MM.1S (cell line): Measurements from ENCODE around the gene EIF3F.
A peak's percentile ranks its signal among the peaks of the same experiment; 100 is the strongest.
"Not testable (repeated sequence)": the region's sequence is repeated elsewhere in the genome, so short reads cannot be mapped to it uniquely, and the experiment has no call there.

Experiments used
- DNase-seq: peaks from one replicate; pipeline ENCODE4 v3.0.0-alpha.2; 2015
- H2AFZ ChIP-seq: fragments of 300-600 bp; sonication (generic); 2 replicates; pipeline ENCODE4 v1.6.0; 2016; ENCODE audit warnings: antibody characterized with exemption, low read length
- H3F3A ChIP-seq: fragments of 300-600 bp; sonication (generic); 2 replicates; pipeline ENCODE4 v1.6.1; 2016; ENCODE audit warnings: mild to moderate bottlenecking, antibody characterized with exemption, low read length, moderate library complexity, mixed read lengths; ENCODE audit not compliant: insufficient read depth
- H3K27ac ChIP-seq: fragments of 300-600 bp; sonication (generic); 2 replicates; pipeline ENCODE4 v1.5.1; 2016; ENCODE audit warnings: mild to moderate bottlenecking, low read length
- H3K27me3 ChIP-seq: fragments of 300-600 bp; sonication (generic); replicated peaks from 2 replicates; pipeline ENCODE4 v1.6.0; 2016; ENCODE audit warnings: low read length; ENCODE audit not compliant: insufficient read depth
- H3K36me3 ChIP-seq: fragments of 300-600 bp; sonication (generic); replicated peaks from 2 replicates; pipeline ENCODE4 v1.6.1; 2016; ENCODE audit warnings: mild to moderate bottlenecking, low read length, mixed read lengths; ENCODE audit not compliant: insufficient read depth
- H3K4me1 ChIP-seq: fragments of 300-600 bp; sonication (generic); 2 replicates; pipeline ENCODE4 v1.6.1; 2016; ENCODE audit warnings: low read length, mixed read lengths
- H3K4me2 ChIP-seq: fragments of 300-600 bp; sonication (generic); 2 replicates; pipeline ENCODE4 v1.6.0; 2016; ENCODE audit warnings: low read depth, low read length
- H3K4me3 ChIP-seq: fragments of 300-600 bp; sonication (generic); 2 replicates; pipeline ENCODE4 v1.5.1; 2016; ENCODE audit warnings: low read length, mixed read lengths
- H3K79me2 ChIP-seq: fragments of 300-600 bp; sonication (generic); 2 replicates; pipeline ENCODE4 v1.6.1; 2016; ENCODE audit warnings: mixed run types, low read length, mixed read lengths
- H3K9ac ChIP-seq: fragments of 300-600 bp; sonication (generic); 2 replicates; pipeline ENCODE4 v1.6.1; 2016; ENCODE audit warnings: low read length, mixed read lengths
- H3K9me2 ChIP-seq: fragments of 300-600 bp; sonication (generic); replicated peaks from 2 replicates; pipeline ENCODE4 v1.6.1; 2016; ENCODE audit warnings: mild to moderate bottlenecking, low read length, mixed read lengths; ENCODE audit not compliant: insufficient read depth
- H3K9me3 ChIP-seq: fragments of 300-600 bp; sonication (generic); replicated peaks from 2 replicates; pipeline ENCODE4 v1.6.1; 2016; ENCODE audit warnings: mild to moderate bottlenecking, low read length, mixed read lengths; ENCODE audit not compliant: insufficient read depth
- H4K20me1 ChIP-seq: fragments of 300-600 bp; sonication (generic); 2 replicates; pipeline ENCODE4 v1.6.1; 2016; ENCODE audit warnings: mild to moderate bottlenecking, low read length, moderate library complexity, mixed read lengths; ENCODE audit not compliant: insufficient read depth
- CTCF ChIP-seq: fragments of 300-600 bp; sonication (generic); IDR thresholded peaks from 2 replicates; pipeline ENCODE4 v1.5.1; 2016; ENCODE audit warnings: antibody characterized with exemption, low read length, mixed read lengths
- EZH2 ChIP-seq: fragments of 300-600 bp; sonication (generic); optimal IDR thresholded peaks from 2 replicates; pipeline ENCODE3; 2017; ENCODE audit warnings: low read depth, mild to moderate bottlenecking, antibody characterized with exemption, low read length, mixed read lengths
- EZH2phosphoT487 ChIP-seq: fragments of 300-600 bp; sonication (generic); IDR thresholded peaks from 2 replicates; pipeline ENCODE4 v1.6.1; 2018; ENCODE audit warnings: antibody characterized with exemption, low read length

Gene EIF3F

GRCh38 chr11:7982582-7983119 is 4.5 kb upstream of the EIF3F start:
- no peak for DNase-seq
- no peaks in the 10 kb centered on the region for H4K20me1 ChIP-seq
- no peak overlapping the region for H3K9ac ChIP-seq
- peaks cover 5% of the 10 kb centered on the region for H3K79me2 ChIP-seq
- H3K9me3 ChIP-seq, result no peaks in the 10 kb centered on the region
- H3K36me3 ChIP-seq, result no peaks in the 10 kb centered on the region
- H3K4me1 ChIP-seq, result no peaks in the 10 kb centered on the region
- no peak overlapping the region for H3K4me3 ChIP-seq
- no peak for TF ChIP-seq EZH2
- TF ChIP-seq EZH2phosphoT487, result no peak
- no peak for TF ChIP-seq CTCF
- H2AFZ ChIP-seq, result no peak overlapping the region
- H3F3A ChIP-seq, result no peaks in the 10 kb centered on the region
- no peaks in the 10 kb centered on the region for H3K9me2 ChIP-seq
- no peak overlapping the region for H3K4me2 ChIP-seq
- H3K27me3 ChIP-seq, result no peaks in the 10 kb centered on the region
- H3K27ac ChIP-seq, result no peak overlapping the region

DNA sequence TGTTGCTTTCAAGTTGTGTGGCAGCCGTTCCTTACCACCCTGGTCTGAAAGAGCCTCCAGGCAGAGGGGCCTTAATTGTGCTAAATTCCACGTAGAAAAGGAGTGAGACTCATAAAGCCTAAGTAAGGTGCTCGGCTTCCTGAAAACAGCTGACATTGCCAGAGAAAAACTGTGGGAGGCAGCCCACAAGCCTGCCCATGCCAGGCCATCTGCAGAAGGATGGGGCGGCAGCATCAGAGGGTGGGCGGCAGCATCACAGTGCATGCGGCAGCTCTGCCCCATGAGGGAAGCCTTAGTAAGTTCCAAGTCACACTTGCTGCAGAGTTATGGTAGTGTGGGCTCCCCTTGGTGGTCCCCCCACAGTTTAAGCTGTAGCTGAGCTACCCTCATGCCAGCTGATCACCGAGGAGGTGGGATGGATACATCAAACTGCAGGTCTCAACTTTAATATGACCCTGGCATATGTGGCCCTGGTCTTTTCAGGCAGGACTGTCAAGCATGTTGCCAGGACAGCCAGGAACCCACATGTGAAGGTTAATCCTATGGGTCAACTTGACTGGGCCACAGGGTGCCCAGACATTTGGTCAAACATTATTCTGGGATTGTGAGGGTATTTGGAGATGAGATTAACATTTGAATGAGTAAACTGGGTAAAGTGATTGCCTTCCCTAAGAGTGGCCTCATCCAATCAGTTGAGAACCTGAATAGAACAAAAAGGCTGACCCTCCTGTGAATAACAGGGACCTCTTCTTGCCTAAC is 3.1 kb upstream of the EIF3F start:
- Histone ChIP-seq H3K79me2 (peaks cover 19% of the 10 kb centered on the region), H3F3A (no peaks in the 10 kb centered on the region), H3K9ac (no peak overlapping the region), H4K20me1 (no peaks in the 10 kb centered on the region), H3K4me3 (no peak overlapping the region), H3K9me3 (no peaks in the 10 kb centered on the region), H3K4me2 (no peak overlapping the region), H3K9me2 (no peaks in the 10 kb centered on the region), H2AFZ (no peak overlapping the region), H3K27ac (no peak overlapping the region), H3K36me3 (no peaks in the 10 kb centered on the region), H3K4me1 (peaks cover 12% of the 10 kb centered on the region), H3K27me3 (no peaks in the 10 kb centered on the region)
- DNase-seq, result no peak
- no peak for TF ChIP-seq CTCF

DNA sequence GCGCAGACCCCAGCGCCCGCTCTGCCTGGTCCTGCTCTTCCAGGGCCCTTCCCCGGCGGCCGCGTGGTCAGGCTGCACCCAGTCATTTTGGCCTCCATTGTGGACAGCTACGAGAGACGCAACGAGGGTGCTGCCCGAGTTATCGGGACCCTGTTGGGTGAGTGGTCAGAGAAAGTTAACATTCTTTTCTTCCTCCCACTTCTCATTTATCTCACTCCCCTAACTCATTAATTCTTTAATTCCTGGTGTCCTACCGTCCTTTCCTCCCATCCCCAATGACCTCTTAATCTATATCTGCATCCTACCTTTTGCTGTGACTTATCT is 385 bp downstream of the EIF3F start:
- not testable (repeated sequence) for H3K36me3 ChIP-seq, DNase-seq, H4K20me1 ChIP-seq, H3K9me3 ChIP-seq, H3K9me2 ChIP-seq, H3K27me3 ChIP-seq, H3K27ac ChIP-seq, H3F3A ChIP-seq
- Histone ChIP-seq H3K79me2 (peaks cover 40% of the 10 kb centered on the region), H3K4me1 (peaks cover 13% of the 10 kb centered on the region), H3K4me2 (peak overlapping the region; percentile 99), H3K4me3 (peak overlapping the region; percentile 96), H2AFZ (peak overlapping the region; percentile 28; the same call in 1 of the 2 replicates), H3K9ac (peak overlapping the region; percentile 74)

DNA sequence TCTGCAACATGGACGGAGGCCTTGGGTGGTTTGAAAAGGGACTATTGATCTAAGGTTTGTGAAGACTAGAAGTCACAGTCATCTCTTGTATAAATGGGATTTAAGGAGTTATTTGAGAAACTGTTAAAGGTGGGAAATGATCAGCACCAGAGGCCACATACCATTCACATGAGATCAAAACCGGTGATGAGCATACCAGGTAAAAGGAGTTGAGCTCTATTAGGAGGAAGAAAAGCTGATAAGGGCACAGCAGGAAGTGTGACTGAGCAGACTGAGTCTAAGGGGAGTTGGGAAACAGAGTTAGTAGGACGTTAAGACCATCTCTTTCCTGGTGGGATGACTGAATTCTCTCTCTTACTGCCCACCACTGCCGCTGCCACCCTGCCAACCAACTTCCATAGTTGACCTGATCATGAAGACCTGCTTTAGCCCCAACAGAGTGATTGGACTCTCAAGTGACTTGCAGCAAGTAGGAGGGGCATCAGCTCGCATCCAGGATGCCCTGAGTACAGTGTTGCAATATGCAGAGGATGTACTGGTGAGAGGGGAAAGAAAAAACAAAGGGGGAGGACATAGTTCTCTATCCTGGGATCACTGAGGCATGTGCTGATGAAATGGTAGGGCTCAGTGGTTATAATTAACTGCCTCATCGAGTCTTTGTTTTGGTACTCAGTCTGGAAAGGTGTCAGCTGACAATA is 7.6 kb downstream of the EIF3F start:
- TF ChIP-seq EZH2phosphoT487 (no peak), CTCF (no peak), EZH2 (no peak)
- no peaks in the 10 kb centered on the region for H3K27me3 ChIP-seq
- H3K4me3 ChIP-seq, result no peak overlapping the region
- no peak overlapping the region for H3K4me2 ChIP-seq
- H3K4me1 ChIP-seq, result no peaks in the 10 kb centered on the region
- no peaks in the 10 kb centered on the region for H3K9me2 ChIP-seq
- H4K20me1 ChIP-seq, result 0 out of 2 replicates have a peak, but pooled peaks cover 6% of the 10 kb centered on the region
- H2AFZ ChIP-seq, result no peak overlapping the region
- peaks cover 14% of the 10 kb centered on the region for H3K79me2 ChIP-seq
- no peak overlapping the region for H3K27ac ChIP-seq
- H3F3A ChIP-seq, result no peaks in the 10 kb centered on the region
- no peak overlapping the region for H3K9ac ChIP-seq
- DNase-seq, result no peak
- H3K9me3 ChIP-seq, result no peaks in the 10 kb centered on the region
- H3K36me3 ChIP-seq, result peaks cover 22% of the 10 kb centered on the region; the same call in 1 of the 2 replicates
